NCI-H2196 treated with DMSO at 0.1 percent for 48 hours (cell line): ENCODE results near the gene KRTAP10-1.
A peak's percentile ranks its signal among the peaks of the same experiment; 100 is the strongest.

Experiments used
- DNase-seq: peaks from one replicate; lab custom pipeline; 2025; ENCODE audit not compliant: unreplicated experiment; lab: John Stamatoyannopoulos, UW

The KRTAP10-1 gene

GRCh38 chr21:44517175-44517899, 22.7 kb downstream of the KRTAP10-1 start:
- DNase-seq = no peak

- no peak for DNase-seq
These were observed 23.2 kb downstream of the KRTAP10-1 start for GRCh38 chr21:44516828-44517174.

- no peak for DNase-seq
These were observed 23.7 kb downstream of the KRTAP10-1 start for GRCh38 chr21:44516342-44516741.

DNA sequence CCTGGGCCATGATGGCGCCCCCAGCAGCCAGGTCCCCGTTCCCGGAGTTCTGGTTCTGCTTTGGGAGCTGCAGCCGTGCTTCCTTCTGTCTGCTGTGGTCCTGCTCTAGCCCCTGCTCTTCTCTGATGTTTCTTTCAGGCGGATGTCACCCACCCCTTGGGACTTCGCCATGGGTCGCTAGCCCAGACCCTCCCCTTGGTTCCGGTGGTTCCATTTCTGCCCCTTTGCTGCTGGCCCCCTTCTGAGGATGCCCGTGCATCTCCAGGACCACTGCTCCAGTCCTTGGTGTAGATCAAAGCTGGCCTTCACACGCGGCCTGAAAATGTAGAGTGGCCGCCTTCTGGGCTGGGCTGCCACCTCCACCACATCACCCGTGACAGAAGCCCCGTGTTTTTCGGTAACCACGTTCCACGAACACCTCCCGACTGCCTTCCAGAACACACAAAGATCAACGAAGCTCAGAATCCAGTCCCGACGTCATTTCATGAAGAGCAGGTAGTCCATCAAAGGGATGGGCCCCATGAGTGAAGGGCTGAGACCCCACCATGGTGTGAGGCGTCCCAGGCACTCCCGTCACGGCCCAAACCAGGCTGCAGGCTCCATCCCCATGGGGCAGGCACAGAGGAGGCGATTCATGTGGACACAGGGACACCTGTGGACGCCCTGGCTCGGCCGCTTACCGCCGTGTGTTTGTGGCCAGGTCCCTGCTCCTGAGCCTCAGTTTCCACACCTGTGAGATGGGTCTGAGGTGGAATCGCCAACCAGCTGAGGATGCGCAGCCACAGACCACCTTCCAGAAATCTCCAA, 24.4 kb downstream of the KRTAP10-1 start:
- no peak for DNase-seq

DNA sequence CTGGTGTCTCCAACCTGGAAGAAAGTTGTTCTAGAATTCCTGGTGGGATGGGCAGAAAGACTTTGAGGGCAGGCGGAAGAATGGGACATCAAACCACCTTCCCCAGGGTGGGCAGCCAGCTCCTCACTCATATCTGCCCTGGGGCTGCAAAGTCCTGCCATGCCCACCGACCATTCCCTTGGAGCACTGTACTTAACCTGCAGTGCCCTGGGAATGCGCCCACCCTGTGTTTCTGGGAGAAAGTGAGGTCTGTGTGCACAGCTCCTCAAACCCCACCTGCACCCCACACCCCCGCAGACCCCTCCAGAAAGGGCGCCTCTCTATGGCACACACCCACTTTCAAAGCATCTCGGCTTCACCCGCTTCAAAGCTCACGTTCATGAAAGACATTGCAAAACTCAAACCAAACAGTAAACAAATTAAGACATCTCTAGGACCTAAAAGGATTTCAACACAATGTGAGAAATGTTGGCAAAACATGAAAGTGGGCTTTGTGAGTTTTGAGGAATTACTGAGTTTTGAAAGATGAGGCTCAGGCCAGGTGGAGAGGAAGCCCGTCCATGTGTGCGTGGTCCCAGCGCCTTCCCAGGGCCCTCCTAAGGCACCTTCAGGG, 25.1 kb downstream of the KRTAP10-1 start:
- no peak for DNase-seq

DNA sequence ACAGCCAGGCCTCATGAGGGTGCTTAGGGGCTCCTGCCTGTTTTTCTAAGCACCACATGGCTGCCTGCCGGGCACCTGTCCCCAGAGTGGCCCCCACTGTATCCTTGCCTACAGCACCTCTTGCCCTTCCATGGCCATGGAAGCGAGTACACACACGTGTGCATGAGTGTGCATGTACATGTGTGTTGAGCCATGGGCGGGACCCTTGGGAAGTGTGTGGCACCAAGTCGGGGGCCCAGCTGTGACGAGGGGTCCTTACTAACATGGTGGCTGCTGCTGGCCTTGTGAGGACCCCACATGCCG, 25.8 kb downstream of the KRTAP10-1 start:
- DNase-seq = no peak

- peak; percentile 72 for DNase-seq
These were observed 26.4 kb downstream of the KRTAP10-1 start for GRCh38 chr21:44513389-44514217.

DNA sequence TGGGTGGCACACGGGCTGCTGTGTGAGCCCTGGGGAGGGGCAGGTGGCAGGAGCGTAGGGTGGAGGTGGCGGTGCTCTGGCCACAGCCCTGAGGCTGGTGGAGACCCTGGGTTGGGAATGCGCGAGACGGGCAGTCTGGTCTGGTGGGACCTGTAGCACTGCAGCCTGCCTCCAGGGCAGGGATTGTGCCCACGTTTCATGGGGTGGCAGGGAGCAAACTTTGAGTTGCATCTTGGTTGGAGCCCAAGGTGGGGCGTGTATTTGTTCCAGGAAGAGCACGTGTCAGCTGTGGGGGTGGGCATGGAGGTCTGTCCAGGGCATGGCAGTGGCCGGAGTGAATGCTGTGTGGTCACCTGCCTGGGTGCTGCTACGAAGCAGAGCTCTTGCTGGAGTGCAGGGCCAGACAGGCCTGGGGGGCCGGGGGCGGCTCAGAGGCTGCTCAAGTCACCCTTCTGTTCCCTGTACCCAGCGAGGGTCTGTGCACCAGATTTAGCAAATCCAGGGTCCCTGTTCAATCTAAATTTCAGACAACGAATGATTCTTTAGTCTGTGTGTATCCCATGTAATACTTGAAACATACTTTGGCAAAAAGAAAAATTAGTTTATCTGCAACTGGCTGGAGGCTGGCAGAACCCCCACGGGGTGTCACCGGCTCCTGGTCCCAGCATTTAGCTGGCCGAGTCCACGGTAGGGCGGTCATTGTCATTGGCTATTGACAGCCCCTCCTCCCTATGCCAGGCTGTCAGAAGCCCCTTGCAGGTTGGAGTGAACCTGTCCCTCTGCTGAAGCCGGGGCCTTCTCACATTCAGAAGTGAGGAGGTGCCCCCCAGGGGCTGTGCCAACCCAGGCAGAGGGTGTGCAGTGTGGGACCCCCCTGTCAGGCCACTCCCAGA, 27.3 kb downstream of the KRTAP10-1 start:
- DNase-seq = no peak

GRCh38 chr21:44511938-44512275, 28.1 kb downstream of the KRTAP10-1 start:
- no peak for DNase-seq

- DNase-seq = no peak
These were observed 28.6 kb downstream of the KRTAP10-1 start for GRCh38 chr21:44511219-44511937.

DNA sequence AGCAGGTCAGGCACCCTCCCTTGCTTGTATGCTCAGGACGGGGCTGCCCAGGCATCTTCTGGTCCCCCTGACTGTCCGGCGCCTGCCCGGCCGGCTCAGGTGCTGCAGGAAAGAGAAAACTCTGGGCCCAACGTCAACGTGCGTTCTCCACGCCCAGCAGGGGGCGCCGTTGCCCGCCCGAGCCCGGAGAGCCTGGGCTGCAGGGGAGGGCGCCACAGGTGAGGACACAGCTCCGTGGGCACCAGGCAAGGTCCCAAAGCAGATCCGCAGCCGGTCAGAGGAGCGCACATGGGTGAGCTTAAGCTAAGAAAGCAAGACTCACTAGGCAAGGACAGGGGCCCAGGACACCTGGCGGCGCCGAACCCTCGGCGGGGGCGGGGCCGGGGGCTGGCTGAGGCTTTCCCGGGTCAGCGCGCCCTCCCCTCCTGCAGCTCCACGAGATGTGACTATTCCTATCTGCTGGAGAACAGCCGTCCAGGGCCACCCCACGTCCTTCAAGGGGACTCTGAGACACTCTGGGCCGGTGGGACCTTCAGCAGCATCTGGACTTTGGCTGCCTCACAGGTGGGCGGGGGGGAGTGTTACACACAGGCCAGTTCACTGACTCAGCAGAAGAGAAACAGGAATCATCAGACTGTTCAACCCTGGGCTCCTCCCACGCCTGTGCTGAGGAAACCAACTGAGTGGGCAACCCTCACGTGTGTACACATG, 29.3 kb downstream of the KRTAP10-1 start:
- peak; percentile 55 for DNase-seq

GRCh38 chr21:44510109-44510507, 29.9 kb downstream of the KRTAP10-1 start:
- DNase-seq = no peak

DNA sequence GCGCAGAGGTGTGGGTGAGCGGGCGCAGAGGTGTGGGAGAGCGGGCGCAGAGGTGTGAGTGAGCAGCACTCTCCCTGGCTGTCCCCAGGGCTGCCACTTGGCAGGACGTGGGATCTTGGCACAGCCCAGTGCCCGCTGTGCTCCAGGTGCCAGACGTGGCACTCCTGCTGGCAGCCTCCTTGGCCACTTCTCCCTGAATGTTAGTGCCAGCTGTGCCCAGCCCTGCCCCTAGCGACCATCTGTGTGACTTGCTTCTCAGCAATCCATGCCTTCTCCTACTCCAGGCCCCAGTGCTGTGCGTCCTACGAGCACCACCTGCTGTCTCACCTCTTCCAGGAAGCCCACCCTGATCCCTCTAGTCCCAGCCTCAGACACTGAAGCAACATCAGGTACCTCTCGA, 30.5 kb downstream of the KRTAP10-1 start:
- peak; percentile 92 for DNase-seq

DNA sequence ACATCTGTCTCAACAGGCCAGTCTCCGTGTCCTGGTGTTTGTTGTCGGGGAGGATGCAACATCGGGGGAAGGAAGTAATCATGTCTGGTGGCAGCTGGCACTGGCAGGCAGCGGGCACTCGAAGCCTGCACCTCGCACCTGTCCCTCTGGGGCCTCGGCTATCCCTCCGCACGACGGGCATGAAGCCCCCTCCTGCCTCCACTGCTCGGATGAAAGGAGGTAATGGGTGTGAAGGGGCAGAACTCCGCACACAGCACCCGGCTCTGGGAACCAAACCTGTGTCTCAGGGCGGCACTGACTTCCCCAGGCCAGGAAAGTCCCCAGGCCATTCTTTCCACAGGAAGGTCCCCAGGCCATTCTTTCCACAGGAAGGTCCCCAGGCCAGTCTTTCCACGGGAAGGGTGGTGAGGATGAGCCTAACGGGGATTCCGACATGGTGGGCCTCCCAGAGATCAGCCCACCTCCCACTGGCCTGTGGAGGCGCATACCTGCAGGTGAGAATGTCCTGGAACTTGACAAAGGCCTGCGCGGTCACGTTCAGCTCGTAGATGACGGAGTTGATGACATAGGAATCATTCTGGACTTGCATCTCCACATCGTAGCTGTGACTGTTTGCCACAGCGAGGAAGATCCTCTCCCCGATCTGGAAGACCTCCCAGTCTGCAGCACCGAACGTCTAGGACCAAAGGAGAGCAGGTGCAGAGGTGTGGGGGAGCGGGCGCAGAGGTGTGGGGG, 31.1 kb downstream of the KRTAP10-1 start:
- DNase-seq = no peak

DNA sequence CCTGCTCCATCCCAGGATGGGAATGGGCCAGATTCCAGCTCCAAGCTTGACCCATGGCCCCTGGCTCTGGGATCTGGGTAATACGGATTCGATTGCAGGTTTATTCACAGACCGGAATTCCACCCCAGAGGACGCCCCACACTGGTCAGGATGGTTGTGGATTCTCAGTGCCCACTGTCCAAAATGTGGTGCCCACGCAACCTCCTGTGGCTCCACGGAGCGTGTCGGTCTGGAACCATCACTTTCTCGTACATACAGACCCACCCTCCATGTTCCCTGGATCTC, 31.6 kb downstream of the KRTAP10-1 start:
- DNase-seq = no peak

GRCh38 chr21:44507673-44508425, 32.1 kb downstream of the KRTAP10-1 start:
- DNase-seq = no peak

DNA sequence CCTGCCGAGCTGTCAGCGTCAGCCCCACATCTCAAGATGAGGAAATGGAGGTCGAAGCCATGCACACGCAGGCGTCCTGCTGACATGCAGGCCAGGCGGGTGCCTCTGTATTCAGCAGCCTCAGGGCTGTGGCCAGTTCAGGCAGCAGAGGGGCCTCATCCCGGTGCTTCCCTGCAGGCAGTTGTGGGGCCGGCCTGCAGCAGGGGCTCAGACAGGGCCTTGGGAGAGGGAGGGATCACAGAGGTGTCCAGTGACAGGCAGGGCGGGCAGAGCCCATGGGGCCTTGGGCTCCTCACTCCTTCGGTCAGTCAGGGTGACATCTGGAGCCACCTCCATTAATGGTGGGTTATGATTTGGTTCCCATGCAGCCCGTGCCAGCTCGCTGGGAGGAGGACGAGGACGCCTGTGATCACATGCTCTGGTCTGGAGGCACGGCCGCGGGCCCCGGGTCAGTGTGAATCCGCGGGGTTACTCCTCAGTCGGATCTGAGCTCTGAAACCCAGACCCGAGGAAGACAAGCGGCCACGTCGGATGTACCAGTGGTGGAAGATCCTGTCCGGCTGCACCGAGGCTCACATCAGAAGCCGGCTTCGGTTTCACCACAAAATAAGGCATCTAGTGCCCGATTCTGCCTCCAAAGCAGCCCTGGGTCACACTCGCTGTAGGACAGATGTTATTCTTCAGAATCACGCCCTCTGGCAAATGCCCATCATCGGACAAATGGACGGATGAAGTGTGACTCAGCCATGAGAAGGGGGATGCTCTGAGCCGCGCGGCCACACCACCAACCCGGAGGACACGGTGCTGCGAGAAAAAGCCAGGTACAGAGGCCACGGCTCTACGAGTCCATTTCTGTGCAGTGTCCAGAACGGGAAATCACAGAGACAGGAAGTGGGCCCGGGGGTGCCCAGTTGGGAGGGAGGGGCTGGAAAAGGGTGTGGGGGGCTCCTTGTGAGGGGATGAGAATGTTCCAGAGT, 33.4 kb downstream of the KRTAP10-1 start:
- no peak for DNase-seq
